ENCODE results near the gene PRICKLE1.

PRICKLE1 gene

GRCh38 chr12:42473561-42473960, 116.0 kb downstream of the PRICKLE1 start:
- DNase-seq: no peak
- Histone ChIP-seq H3K4me3 (no peak overlapping the region), H3K4me1 (no peaks in the 10 kb centered on the region), H3K36me3 (no peaks in the 10 kb centered on the region), H3K9me3 (no peaks in the 10 kb centered on the region), H3K27ac (no peak overlapping the region), H3K27me3 (no peaks in the 10 kb centered on the region)
- TF ChIP-seq CTCF (IDR thresholded peaks at IDR 0.05): no peak
- intact Hi-C loops (cut with DNase I; ENCODE audit: low total_unique reads): no loop called here

GRCh38 chr12:42473130-42473529, 116.4 kb downstream of the PRICKLE1 start:
- no peaks in the 10 kb centered on the region for H3K4me1 ChIP-seq
- H3K27ac ChIP-seq: no peak overlapping the region
- H3K9me3 ChIP-seq: no peaks in the 10 kb centered on the region
- no peak for TF ChIP-seq CTCF (IDR thresholded peaks at IDR 0.05)
- no peak for DNase-seq
- no peak overlapping the region for H3K4me3 ChIP-seq
- no peaks in the 10 kb centered on the region for H3K36me3 ChIP-seq
- no peaks in the 10 kb centered on the region for H3K27me3 ChIP-seq
- intact Hi-C loops (cut with DNase I; ENCODE audit: low total_unique reads): no loop called here

GRCh38 chr12:42472376-42472775, 117.2 kb downstream of the PRICKLE1 start:
- Histone ChIP-seq H3K36me3 (no peaks in the 10 kb centered on the region), H3K4me1 (no peaks in the 10 kb centered on the region), H3K9me3 (no peaks in the 10 kb centered on the region), H3K27me3 (no peaks in the 10 kb centered on the region), H3K27ac (no peak overlapping the region), H3K4me3 (no peak overlapping the region)
- intact Hi-C loops (cut with DNase I; ENCODE audit: low total_unique reads): no loop called here
- DNase-seq: no peak
- no peak for TF ChIP-seq CTCF (IDR thresholded peaks at IDR 0.05)

GRCh38 chr12:42469355-42470175, 120.0 kb downstream of the PRICKLE1 start:
- Histone ChIP-seq H3K36me3 (peaks cover 2 to 21% (median 11%) of the 10 kb centered on the region in 3 donors), H3K9me3 (no peaks in the 10 kb centered on the region), H3K27ac (no peak overlapping the region), H3K4me3 (no peak overlapping the region), H3K27me3 (no peaks in the 10 kb centered on the region), H3K4me1 (no peaks in the 10 kb centered on the region)
- no peak for TF ChIP-seq CTCF (IDR thresholded peaks at IDR 0.05)
- intact Hi-C loops (cut with DNase I; ENCODE audit: low total_unique reads): no loop called here
- no peak for DNase-seq

- H3K36me3 ChIP-seq: peaks cover 9 to 27% (median 17%) of the 10 kb centered on the region in 3 donors
- intact Hi-C loops (cut with DNase I; ENCODE audit: low total_unique reads): no loop called here
- H3K4me1 ChIP-seq: no peaks in the 10 kb centered on the region
- no peak for DNase-seq
- H3K27ac ChIP-seq: no peak overlapping the region
- H3K4me3 ChIP-seq: no peak overlapping the region
- H3K9me3 ChIP-seq: no peaks in the 10 kb centered on the region
- no peaks in the 10 kb centered on the region for H3K27me3 ChIP-seq
- TF ChIP-seq CTCF (IDR thresholded peaks at IDR 0.05): no peak
Measured at GRCh38 chr12:42468921-42469320, 120.6 kb downstream of the PRICKLE1 start.
